ENCODE results near the gene ISG15.

Gene ISG15

GRCh38 chr1:1013105-1013921 lies at the start of gene ISG15:
Gene ISG15 (plus strand): TSS chr1:1013497. CDS start chr1:1013574, 77 bp downstream.
- peak; percentile 80 for DNase-seq (ENCODE audit: low read depth)

- DNase-seq (ENCODE audit: low read depth) = no peak
Observed at GRCh38 chr1:963746-964525, 49.4 kb upstream of the ISG15 start.

GRCh38 chr1:964691-965525 lies 48.4 kb upstream of the ISG15 start:
- no peak for DNase-seq (ENCODE audit: low read depth)

GRCh38 chr1:965526-966134 lies 47.7 kb upstream of the ISG15 start:
- DNase-seq (ENCODE audit: low read depth) = no peak

- DNase-seq (ENCODE audit: low read depth) = peak; percentile 27
Observed at GRCh38 chr1:966135-966703, 47.1 kb upstream of the ISG15 start, which contains the start of gene PLEKHN1. Gene PLEKHN1 (plus strand): TSS chr1:966482. CDS start chr1:966532, 50 bp downstream.

- DNase-seq (ENCODE audit: low read depth) = peak; percentile 83
Observed at GRCh38 chr1:966704-967300, 46.5 kb upstream of the ISG15 start.

- DNase-seq (ENCODE audit: low read depth) = no peak
Observed at GRCh38 chr1:967466-968343, 45.6 kb upstream of the ISG15 start.

GRCh38 chr1:969260-969855 lies 43.9 kb upstream of the ISG15 start:
- no peak for DNase-seq (ENCODE audit: low read depth)

GRCh38 chr1:970242-970972 lies 42.9 kb upstream of the ISG15 start:
- no peak for DNase-seq (ENCODE audit: low read depth)

GRCh38 chr1:970973-971730 lies 42.1 kb upstream of the ISG15 start:
- DNase-seq (ENCODE audit: low read depth) = no peak

GRCh38 chr1:971751-972506 lies 41.4 kb upstream of the ISG15 start:
- no peak for DNase-seq (ENCODE audit: low read depth)

GRCh38 chr1:972726-973458 lies 40.4 kb upstream of the ISG15 start:
- DNase-seq (ENCODE audit: low read depth) = no peak

GRCh38 chr1:973459-974292 lies 39.6 kb upstream of the ISG15 start:
- DNase-seq (ENCODE audit: low read depth) = no peak

- no peak for DNase-seq (ENCODE audit: low read depth)
Observed at GRCh38 chr1:974293-974640, 39.0 kb upstream of the ISG15 start.

- DNase-seq (ENCODE audit: low read depth) = no peak
Observed at GRCh38 chr1:974687-975328, 38.5 kb upstream of the ISG15 start.
